Fibroblast of lung (primary cell): ENCODE measurements around the gene FNBP1L. TPM values are rescaled to one million over a fixed set of nuclear protein-coding genes. Genes with fewer than 3 reads are reported as not detected.

ENCODE experiments used
- DNase-seq, 2 donors: peaks; one replicate each; pipeline versions ENCODE4 v3.0.0 to v3.0.0-alpha.2; 2010; ENCODE audit warnings: low read depth in 2 of 2
- H2AFZ ChIP-seq: 2 replicates; pipeline ENCODE4 v1.5.1; 2012; ENCODE audit warnings: low read length, control low read depth, inconsistent platforms
- H3K27ac ChIP-seq: 2 replicates; pipeline ENCODE4 v1.5.1; 2011; ENCODE audit warnings: low read length, control low read depth; ENCODE audit not compliant: insufficient read depth
- H3K27me3 ChIP-seq: 2 replicates; pipeline ENCODE4 v1.5.1; 2011; ENCODE audit warnings: mild to moderate bottlenecking, low read length; ENCODE audit not compliant: control insufficient read depth, insufficient read depth
- H3K36me3 ChIP-seq: 2 replicates; pipeline ENCODE4 v1.5.1; 2011; ENCODE audit warnings: low read length; ENCODE audit not compliant: control insufficient read depth, insufficient read depth
- H3K4me1 ChIP-seq: 2 replicates; pipeline ENCODE4 v1.5.1; 2011; ENCODE audit warnings: low read length; ENCODE audit not compliant: control insufficient read depth, insufficient read depth; ENCODE audit errors: extremely low read depth
- H3K4me2 ChIP-seq: 2 replicates; pipeline ENCODE4 v1.5.1; 2011; ENCODE audit warnings: low read length, control low read depth; ENCODE audit not compliant: insufficient read depth; ENCODE audit errors: extremely low read depth
- H3K4me3 ChIP-seq, 4 experiments: fragments of 200-600 bp in 1 of 4; sonication (generic) in 1 of 4; replicated peaks in 1 of 4; 2 replicates each; pipeline ENCODE4 v1.5.1; 2011 to 2016; ENCODE audit warnings: low read length in 4 of 4, low read depth in 3 of 4, mild to moderate bottlenecking in 3 of 4, control low read depth in 2 of 4, inconsistent platforms in 1 of 4, mixed read lengths in 1 of 4; ENCODE audit not compliant: insufficient read depth in 1 of 4; ENCODE audit errors: control extremely low read depth in 1 of 4
- H3K79me2 ChIP-seq: 2 replicates; pipeline ENCODE4 v1.5.1; 2012; ENCODE audit warnings: mild to moderate bottlenecking, low read length, inconsistent platforms; ENCODE audit not compliant: control insufficient read depth, insufficient read depth
- H3K9ac ChIP-seq: 2 replicates; pipeline ENCODE4 v1.5.1; 2011; ENCODE audit warnings: mild to moderate bottlenecking, low read length, control low read depth; ENCODE audit not compliant: insufficient read depth
- H3K9me3 ChIP-seq: 2 replicates; pipeline ENCODE4 v1.5.1; 2012; ENCODE audit warnings: low read depth, low read length; ENCODE audit not compliant: control insufficient read depth, insufficient read depth
- H4K20me1 ChIP-seq: 2 replicates; pipeline ENCODE4 v1.5.1; 2011; ENCODE audit warnings: low read length; ENCODE audit not compliant: control insufficient read depth, insufficient read depth; ENCODE audit errors: extremely low read depth
- CTCF ChIP-seq, 2 donors: IDR thresholded peaks in 1 of 2; conservative IDR thresholded peaks in 1 of 2; 1 replicate in 1 of 2; 2 replicates in 1 of 2; pipeline ENCODE4 v1.5.1; 2011 to 2012; ENCODE audit warnings: low read length in 2 of 2, control low read depth in 1 of 2, inconsistent platforms in 1 of 2, low read depth in 1 of 2, mild to moderate bottlenecking in 1 of 2
- EZH2 ChIP-seq: IDR thresholded peaks from 2 replicates; pipeline ENCODE4 v1.5.1; 2012; ENCODE audit warnings: low read length, control low read depth, mild to moderate bottlenecking; ENCODE audit errors: missing control alignments
- polyA plus RNA-seq, 2 donors: library from polyadenylated mRNA; depleted of rRNA in 1 of 2; stranded (reverse) in 1 of 2; unstranded in 1 of 2; fragments of >200 nt; gene quantifications; 2 replicates each; pipeline ENCODE4 v1.2.1, GENCODE V29; 2011 to 2012; ENCODE audit warnings: missing spikeins in 1 of 2
- total RNA-seq: library from RNA; depleted of rRNA; stranded (reverse); fragments of >200 nt; gene quantifications from 2 replicates; pipeline ENCODE4 v1.2.1, GENCODE V29; 2014

Gene FNBP1L
- total and polyA plus RNA-seq, 2 donors (not counting 1 experiment from before 2014, with no cell fraction given), result 3.0 to 4.1 TPM

- Histone ChIP-seq H3K9me3 (no peaks in the 10 kb centered on the region), H3K79me2 (peaks cover 94% of the 10 kb centered on the region), H3K27ac (no peak overlapping the region), H2AFZ (no peak overlapping the region), H3K4me2 (no peak overlapping the region), H4K20me1 (no peaks in the 10 kb centered on the region), H3K36me3 (no peaks in the 10 kb centered on the region), H3K4me3 (no peak overlapping the region), H3K9ac (no peak overlapping the region), H3K27me3 (no peaks in the 10 kb centered on the region), H3K4me1 (peaks cover 10% of the 10 kb centered on the region)
- no peak for DNase-seq
- TF ChIP-seq EZH2 (no peak), CTCF (conservative IDR thresholded peaks at IDR 0.05 in 1 of 2, IDR thresholded peaks at IDR 0.05 in 1 of 2; ENCODE audit: low read depth in 1 of 2, low read length in 2 of 2) (no peak)
These were observed 151.6 kb downstream of the FNBP1L start for GRCh38 chr1:93599479-93599878.

DNA sequence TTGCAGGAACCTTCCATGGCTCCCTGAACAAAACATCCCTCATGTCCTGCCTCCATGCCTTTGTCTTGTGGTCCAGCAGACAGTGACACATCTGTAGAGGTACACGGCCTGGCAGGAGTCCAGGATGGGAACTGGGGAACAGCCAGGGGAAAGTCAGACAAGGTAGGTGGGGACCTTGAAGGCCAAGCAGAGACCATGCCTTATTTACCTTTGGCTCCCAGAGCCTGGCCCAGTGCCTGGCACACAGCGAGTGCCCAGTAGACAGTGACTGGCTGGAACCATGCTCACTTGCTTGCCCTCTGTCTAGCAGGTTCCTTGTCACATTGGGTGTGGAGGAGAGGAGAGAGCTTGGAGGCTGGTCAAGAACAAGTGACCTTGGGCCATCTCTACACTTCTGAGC lies 152.7 kb downstream of the FNBP1L start:
- Histone ChIP-seq H3K9me3 (no peaks in the 10 kb centered on the region), H3K27ac (no peak overlapping the region), H3K36me3 (no peaks in the 10 kb centered on the region), H3K9ac (no peak overlapping the region), H3K4me1 (peaks cover 13% of the 10 kb centered on the region), H3K4me3 (no peak overlapping the region), H3K27me3 (no peaks in the 10 kb centered on the region), H2AFZ (no peak overlapping the region), H3K79me2 (peaks cover 97% of the 10 kb centered on the region), H4K20me1 (no peaks in the 10 kb centered on the region), H3K4me2 (no peak overlapping the region)
- DNase-seq, result no peak
- TF ChIP-seq CTCF (conservative IDR thresholded peaks at IDR 0.05 in 1 of 2, IDR thresholded peaks at IDR 0.05 in 1 of 2; ENCODE audit: low read depth in 1 of 2, low read length in 2 of 2) (no peak), EZH2 (no peak)

DNA sequence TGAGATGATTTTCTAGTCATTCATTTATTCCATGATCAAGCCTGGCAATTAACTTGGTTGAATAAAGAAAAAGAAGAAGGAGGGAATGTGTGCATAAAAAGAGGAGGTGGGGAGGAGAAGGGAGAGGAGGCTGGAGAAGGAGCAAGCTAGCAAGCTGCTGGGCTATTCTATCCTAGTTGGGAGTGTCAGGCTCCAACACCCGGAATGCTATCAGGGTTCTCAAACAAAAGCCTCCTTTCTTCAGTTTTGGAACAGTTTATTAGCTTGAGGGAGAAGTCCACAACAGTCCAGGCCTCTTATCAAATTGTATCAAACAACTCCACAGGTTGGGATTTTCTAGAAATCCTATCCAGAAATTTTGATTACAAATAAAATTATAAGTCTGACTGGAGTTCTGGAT lies 153.8 kb downstream of the FNBP1L start:
- Histone ChIP-seq H3K9me3 (no peaks in the 10 kb centered on the region), H3K36me3 (no peaks in the 10 kb centered on the region), H3K4me3 (no peak overlapping the region), H3K4me1 (peaks cover 15% of the 10 kb centered on the region), H4K20me1 (no peaks in the 10 kb centered on the region), H2AFZ (no peak overlapping the region), H3K79me2 (peaks cover 91% of the 10 kb centered on the region), H3K4me2 (no peak overlapping the region), H3K27ac (no peak overlapping the region), H3K9ac (no peak overlapping the region), H3K27me3 (no peaks in the 10 kb centered on the region)
- DNase-seq, result no peak
- TF ChIP-seq EZH2 (no peak), CTCF (conservative IDR thresholded peaks at IDR 0.05 in 1 of 2, IDR thresholded peaks at IDR 0.05 in 1 of 2; ENCODE audit: low read depth in 1 of 2, low read length in 2 of 2) (no peak)
